Activated CD4-positive, alpha-beta T cell treated with anti-CD3 and anti-CD28 coated beads, Interleukin-2, amount 10 ng/mL, durations not matched to agents 7 days and 5 days (primary cell): ENCODE measurements around the gene RTN4IP1. TPM values are rescaled to one million over a fixed set of nuclear protein-coding genes. Genes with fewer than 3 reads are reported as not detected.
"Not testable (repeated sequence)": the region's sequence is repeated elsewhere in the genome, so short reads cannot be mapped to it uniquely, and the experiment has no call there.

Experiments used
- CTCF ChIA-PET: fragments of 350-600 bp; sonication (Branson Sonifier 250); formaldehyde crosslinking; loops from one replicate; lab custom pipeline; 2021; ENCODE audit warnings: antibody characterized with exemption; lab: Charles Lee
- POLR2A ChIA-PET: fragments of 350-600 bp; sonication (Branson Sonifier 250); formaldehyde crosslinking; loops from one replicate; lab custom pipeline; 2021; ENCODE audit warnings: antibody characterized with exemption; lab: Charles Lee
- DNase-seq: peaks from one replicate; pipeline ENCODE4 v3.0.0-alpha.2; 2020
- H3K27ac Mint-ChIP-seq: one replicate; pipeline ENCODE4 v1.8.0; 2021; ENCODE audit warnings: mild to moderate bottlenecking, moderate library complexity, mixed read lengths
- H3K27me3 Mint-ChIP-seq: one replicate; pipeline ENCODE4 v1.8.0; 2021; ENCODE audit warnings: mixed read lengths
- H3K36me3 Mint-ChIP-seq: one replicate; pipeline ENCODE4 v1.8.0; 2021; ENCODE audit warnings: low read depth, mixed read lengths
- H3K4me1 Mint-ChIP-seq: one replicate; pipeline ENCODE4 v1.8.0; 2021; ENCODE audit warnings: mixed read lengths
- H3K4me3 Mint-ChIP-seq: one replicate; pipeline ENCODE4 v1.8.0; 2021; ENCODE audit warnings: mild to moderate bottlenecking, moderate library complexity, mixed read lengths
- H3K9me3 Mint-ChIP-seq: one replicate; pipeline ENCODE4 v1.8.0; 2021; ENCODE audit warnings: mixed read lengths
- total RNA-seq, 2 experiments: library from RNA; stranded (reverse); gene quantifications; one replicate each; pipeline ENCODE4 v1.2.3, GENCODE V29; 2021

The RTN4IP1 gene
- total RNA-seq, 2 experiments from 2014 or later, result 5.4 to 6.3 TPM

DNA sequence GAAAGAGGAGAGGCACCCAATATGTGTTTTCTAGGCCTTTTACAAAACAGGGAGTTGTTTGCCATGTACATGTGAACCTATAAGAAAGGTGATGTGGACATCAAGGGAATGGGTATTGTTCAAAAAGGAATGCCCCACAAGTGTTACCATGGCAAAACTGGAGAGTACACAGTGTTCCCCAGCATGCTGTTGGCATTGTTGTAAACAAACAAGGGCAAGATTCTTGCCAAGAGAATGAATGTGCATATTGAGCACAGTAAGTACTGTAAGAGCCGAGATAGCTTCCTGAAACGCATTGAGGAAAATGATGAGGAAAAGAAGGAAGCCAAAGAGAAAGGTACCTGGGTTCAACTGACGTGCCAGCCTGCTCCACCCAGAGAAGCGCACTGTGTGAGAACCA lies 13.2 kb upstream of the RTN4IP1 start:
- Mint-ChIP-seq H3K36me3 (peaks cover 40% of the 10 kb centered on the region), H3K9me3 (no peaks in the 10 kb centered on the region), H3K27me3 (no peaks in the 10 kb centered on the region), H3K4me3 (no peak overlapping the region), H3K4me1 (peaks cover 17% of the 10 kb centered on the region), H3K27ac (no peak overlapping the region)
- ChIA-PET CTCF (interaction anchor here (1.8 to 1.9 kb wide), 2 partner anchors 12 to 14 kb away, joined by 4 to 6 read pairs; no protein-coding TSS in a partner anchor), POLR2A (interaction anchor here (0.7 kb wide), 1 partner anchor 287 kb away, joined by 4 read pairs; no protein-coding TSS in a partner anchor)
- no peak for DNase-seq

DNA sequence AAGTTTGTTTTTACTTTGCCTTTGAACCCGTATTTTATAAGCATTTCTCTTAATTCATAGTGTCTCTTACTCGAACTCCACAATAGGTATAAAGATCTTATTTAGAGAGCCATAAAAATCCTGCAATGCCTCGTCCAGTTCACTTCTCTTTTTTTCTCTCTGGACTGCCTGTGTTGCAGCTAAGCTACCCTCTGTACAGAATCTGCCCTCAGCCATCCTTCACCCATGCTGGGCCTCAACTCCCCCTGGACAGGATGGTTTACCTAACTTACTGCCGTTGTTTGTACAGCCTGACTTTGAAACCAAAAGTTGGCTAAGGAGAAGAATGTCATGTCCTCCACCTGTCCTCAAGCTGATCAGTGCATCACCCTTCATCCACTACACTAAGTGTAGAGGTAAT lies 10.5 kb upstream of the RTN4IP1 start:
- DNase-seq, result no peak
- CTCF ChIA-PET, result interaction anchor here (0.7 kb wide), 1 partner anchor 40 kb away, joined by 3 read pairs; no protein-coding TSS in a partner anchor
- Mint-ChIP-seq H3K4me3 (no peak overlapping the region), H3K36me3 (peaks cover 25% of the 10 kb centered on the region), H3K27me3 (no peaks in the 10 kb centered on the region), H3K4me1 (peaks cover 29% of the 10 kb centered on the region), H3K27ac (no peak overlapping the region), H3K9me3 (no peaks in the 10 kb centered on the region)
- POLR2A ChIA-PET, result no interaction called here

- no peak overlapping the region for H3K4me3 Mint-ChIP-seq
- H3K27ac Mint-ChIP-seq, result no peak overlapping the region
- H3K4me1 Mint-ChIP-seq, result peaks cover 29% of the 10 kb centered on the region
- POLR2A ChIA-PET, result no interaction called here
- DNase-seq, result no peak
- H3K27me3 Mint-ChIP-seq, result no peaks in the 10 kb centered on the region
- H3K9me3 Mint-ChIP-seq, result no peaks in the 10 kb centered on the region
- CTCF ChIA-PET, result interaction anchor here (0.7 kb wide), 1 partner anchor 16 kb away, joined by 3 read pairs; no protein-coding TSS in a partner anchor
- H3K36me3 Mint-ChIP-seq, result peaks cover 17% of the 10 kb centered on the region
These were observed 8.5 kb upstream of the RTN4IP1 start for GRCh38 chr6:106637717-106638341.

- no peaks in the 10 kb centered on the region for H3K27me3 Mint-ChIP-seq
- DNase-seq, result no peak
- POLR2A ChIA-PET, result no interaction called here
- no peaks in the 10 kb centered on the region for H3K9me3 Mint-ChIP-seq
- H3K36me3 Mint-ChIP-seq, result peaks cover 15% of the 10 kb centered on the region
- peaks cover 32% of the 10 kb centered on the region for H3K4me1 Mint-ChIP-seq
- H3K27ac Mint-ChIP-seq, result no peak overlapping the region
- CTCF ChIA-PET, result interaction anchor here (1.0 kb wide), 2 partner anchors 22 to 27 kb away, joined by 3 read pairs; no protein-coding TSS in a partner anchor
- no peak overlapping the region for H3K4me3 Mint-ChIP-seq
These were observed 7.9 kb upstream of the RTN4IP1 start for GRCh38 chr6:106637051-106637716.

DNA sequence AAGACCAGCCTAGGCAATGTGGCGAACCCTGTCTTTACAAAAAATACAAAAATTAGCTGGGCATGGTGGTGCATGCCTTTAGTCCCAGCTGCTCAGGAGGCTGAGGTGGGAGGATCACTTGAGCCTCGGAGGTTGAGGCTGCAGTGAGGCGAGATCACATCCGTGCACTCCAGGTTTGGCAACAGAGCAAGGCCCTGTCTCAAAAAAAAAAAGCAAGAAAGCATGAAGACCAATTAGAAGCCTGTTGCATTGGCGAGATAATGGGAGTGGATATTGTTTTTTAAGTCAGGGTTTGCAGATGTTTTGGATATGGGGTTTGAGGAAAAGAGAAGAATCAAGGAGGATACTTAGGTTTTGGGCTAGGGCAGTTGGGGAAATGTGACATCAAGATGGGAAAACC lies 5.3 kb upstream of the RTN4IP1 start:
- Mint-ChIP-seq H3K4me1 (peaks cover 42% of the 10 kb centered on the region), H3K4me3 (no peak overlapping the region), H3K36me3 (peaks cover 12% of the 10 kb centered on the region), H3K27me3 (no peaks in the 10 kb centered on the region), H3K9me3 (no peaks in the 10 kb centered on the region), H3K27ac (no peak overlapping the region)
- no peak for DNase-seq
- POLR2A ChIA-PET, result no interaction called here
- CTCF ChIA-PET, result interaction anchor here (0.6 to 1.3 kb wide), 2 partner anchors 13 to 393 kb away, joined by 3 to 4 read pairs; partner anchors contain the start of gene MTRES1

DNA sequence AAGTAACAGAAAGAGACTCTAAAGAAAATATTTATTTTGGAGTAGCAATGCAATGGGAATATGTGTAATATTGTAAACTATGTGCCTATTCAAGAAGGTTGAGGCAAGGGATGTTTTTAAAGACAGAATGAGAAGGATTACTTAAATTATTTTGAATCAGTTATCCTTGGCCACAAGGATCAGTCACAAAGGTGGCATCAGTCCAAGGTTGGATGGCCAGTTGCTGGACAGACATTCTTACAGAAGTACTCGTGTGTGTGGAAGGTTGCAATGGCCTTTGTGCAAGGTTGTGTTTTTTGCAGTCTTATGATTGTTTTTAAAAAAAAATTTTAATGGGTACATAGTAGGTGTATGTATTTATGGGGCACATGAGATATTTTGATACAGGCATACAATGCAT lies 2.0 kb upstream of the RTN4IP1 start:
- Mint-ChIP-seq H3K9me3 (no peaks in the 10 kb centered on the region), H3K27me3 (no peaks in the 10 kb centered on the region), H3K27ac (no peak overlapping the region), H3K4me1 (peaks cover 37% of the 10 kb centered on the region), H3K4me3 (no peak overlapping the region), H3K36me3 (peaks cover 6% of the 10 kb centered on the region)
- no peak for DNase-seq
- CTCF ChIA-PET, result no interaction called here
- POLR2A ChIA-PET, result no interaction called here

- Mint-ChIP-seq H3K9me3 (no peaks in the 10 kb centered on the region), H3K27me3 (no peaks in the 10 kb centered on the region), H3K4me1 (peaks cover 37% of the 10 kb centered on the region), H3K36me3 (peaks cover 7% of the 10 kb centered on the region), H3K27ac (peak overlapping the region; percentile 95), H3K4me3 (peak overlapping the region; percentile 87)
- POLR2A ChIA-PET, result no interaction called here
- DNase-seq, result no peak
- CTCF ChIA-PET, result interaction anchor here (1.0 kb wide), 1 partner anchor 12 kb away, joined by 4 read pairs; no protein-coding TSS in a partner anchor
These were observed 1.1 kb upstream of the RTN4IP1 start for GRCh38 chr6:106630366-106630765.

DNA sequence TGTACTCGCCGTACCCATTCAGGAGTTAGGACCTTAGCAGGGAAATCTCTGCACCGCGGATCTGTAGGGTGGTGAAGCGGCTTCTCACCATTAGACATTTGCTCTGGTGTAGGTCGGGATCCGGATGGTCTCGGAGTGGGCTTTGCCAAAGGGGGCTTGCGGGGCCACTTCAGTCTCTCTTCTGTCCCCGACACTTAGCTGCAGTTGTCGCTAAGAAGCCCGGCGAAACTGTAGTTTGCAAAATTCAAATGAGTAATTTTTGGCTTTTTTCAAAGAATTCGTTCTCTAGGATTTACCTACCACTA lies 513 bp upstream of the RTN4IP1 start:
- ChIA-PET CTCF (no interaction called here), POLR2A (no interaction called here)
- H3K27ac Mint-ChIP-seq, result peak overlapping the region; percentile 95
- H3K9me3 Mint-ChIP-seq, result no peaks in the 10 kb centered on the region
- peak overlapping the region; percentile 87 for H3K4me3 Mint-ChIP-seq
- DNase-seq, result no peak
- H3K36me3 Mint-ChIP-seq, result peaks cover 8% of the 10 kb centered on the region
- H3K27me3 Mint-ChIP-seq, result no peaks in the 10 kb centered on the region
- H3K4me1 Mint-ChIP-seq, result peaks cover 35% of the 10 kb centered on the region

DNA sequence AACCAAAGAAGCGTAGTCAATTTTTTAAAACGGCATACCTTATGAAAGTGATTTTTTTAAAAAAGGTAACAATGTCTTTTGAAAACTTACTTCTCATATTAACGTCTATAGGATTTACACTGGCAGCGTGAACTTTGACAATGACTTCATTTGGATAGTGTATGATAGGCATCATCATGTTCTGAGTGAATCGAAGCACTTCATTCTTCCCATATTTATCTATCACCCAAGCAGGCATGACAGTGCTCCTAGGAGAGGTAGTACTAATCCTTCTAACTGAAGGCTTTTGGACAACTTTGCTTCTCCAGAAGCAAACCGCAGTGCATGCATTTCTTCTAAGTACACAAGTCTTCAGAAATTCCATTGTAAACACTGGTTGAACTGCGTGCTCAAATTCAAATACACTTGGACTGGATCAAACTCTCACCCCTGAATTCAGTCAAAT lies 618 bp downstream of the RTN4IP1 start:
- peak overlapping the region; percentile 87 for H3K4me3 Mint-ChIP-seq
- peaks cover 5% of the 10 kb centered on the region for H3K36me3 Mint-ChIP-seq
- POLR2A ChIA-PET, result no interaction called here
- CTCF ChIA-PET, result interaction anchor here (0.5 kb wide), 1 partner anchor 131 kb away, joined by 6 read pairs; no protein-coding TSS in a partner anchor
- H3K27me3 Mint-ChIP-seq, result no peaks in the 10 kb centered on the region
- H3K4me1 Mint-ChIP-seq, result peaks cover 35% of the 10 kb centered on the region
- peak overlapping the region; percentile 95 for H3K27ac Mint-ChIP-seq
- H3K9me3 Mint-ChIP-seq, result no peaks in the 10 kb centered on the region
- DNase-seq, result no peak

DNA sequence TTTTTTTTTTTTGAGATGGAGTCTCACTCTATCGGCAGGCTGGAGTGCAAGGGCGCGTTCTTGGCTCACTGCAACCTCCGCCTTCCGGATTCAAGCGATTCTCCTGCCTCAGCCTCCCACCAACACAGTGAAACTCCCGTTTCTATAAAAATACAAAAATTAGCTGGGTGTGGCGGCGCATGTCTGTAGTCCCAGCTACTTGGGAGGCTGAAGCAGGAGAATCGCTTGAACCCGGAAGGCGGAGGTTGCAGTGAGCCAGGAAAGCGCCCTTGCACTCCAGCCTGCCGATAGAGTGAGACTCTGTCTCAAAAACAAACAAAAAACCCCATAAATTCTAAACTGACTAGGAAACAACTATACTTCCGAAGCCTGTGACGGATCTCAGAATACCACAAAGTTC lies 1.5 kb downstream of the RTN4IP1 start:
- DNase-seq, H3K9me3 Mint-ChIP-seq, POLR2A ChIA-PET, H3K27me3 Mint-ChIP-seq, H3K36me3 Mint-ChIP-seq, CTCF ChIA-PET: not testable (repeated sequence)
- Mint-ChIP-seq H3K4me3 (peak overlapping the region; percentile 87), H3K4me1 (peaks cover 34% of the 10 kb centered on the region), H3K27ac (peak overlapping the region; percentile 95)

DNA sequence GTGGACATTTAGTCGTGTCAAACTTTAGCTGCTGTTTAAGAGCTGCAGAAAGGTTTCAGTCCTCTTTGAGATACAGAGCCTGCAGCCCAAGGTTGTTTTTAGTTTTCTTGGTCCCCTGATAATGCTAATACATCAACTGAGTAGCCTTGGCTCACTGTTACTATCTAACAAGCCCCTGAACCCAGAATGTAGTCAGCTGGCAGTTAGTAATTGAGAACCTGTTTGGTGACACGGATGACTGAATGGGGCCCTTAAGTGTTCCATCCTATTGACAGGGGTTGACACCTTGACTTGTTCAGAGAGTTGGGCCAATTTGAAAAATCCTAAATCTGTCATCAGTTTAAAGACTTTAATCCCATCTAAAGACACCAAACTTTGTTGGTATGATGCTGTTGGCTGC lies 2.8 kb downstream of the RTN4IP1 start:
- H3K27ac Mint-ChIP-seq, result no peak overlapping the region
- no peaks in the 10 kb centered on the region for H3K27me3 Mint-ChIP-seq
- peaks cover 13% of the 10 kb centered on the region for H3K36me3 Mint-ChIP-seq
- no peak for DNase-seq
- ChIA-PET CTCF (no interaction called here), POLR2A (no interaction called here)
- no peak overlapping the region for H3K4me3 Mint-ChIP-seq
- H3K9me3 Mint-ChIP-seq, result peaks cover 4% of the 10 kb centered on the region
- peaks cover 27% of the 10 kb centered on the region for H3K4me1 Mint-ChIP-seq

DNA sequence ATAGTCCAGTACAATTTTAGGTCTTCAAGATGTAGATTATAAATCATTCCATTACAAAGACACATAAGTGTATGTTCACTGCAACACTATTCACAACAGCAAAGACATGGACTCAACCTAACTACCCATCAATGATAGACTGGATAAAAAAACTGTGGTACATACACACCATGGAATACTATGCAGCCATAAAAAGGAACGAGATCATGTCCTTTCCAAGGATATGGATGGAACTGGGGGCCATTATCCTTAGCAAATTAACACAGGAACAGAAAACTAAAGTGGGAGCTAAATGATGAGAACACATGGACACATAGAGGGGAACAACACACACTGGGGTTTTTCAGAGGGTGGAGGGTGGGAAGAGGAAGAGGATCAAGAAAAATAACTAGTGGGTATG lies 6.3 kb downstream of the RTN4IP1 start:
- CTCF ChIA-PET, result interaction anchor here (0.9 kb wide), 1 partner anchor 14 kb away, joined by 4 read pairs; no protein-coding TSS in a partner anchor
- Mint-ChIP-seq H3K27ac (no peak overlapping the region), H3K9me3 (peaks cover 4% of the 10 kb centered on the region), H3K36me3 (peaks cover 24% of the 10 kb centered on the region), H3K27me3 (no peaks in the 10 kb centered on the region), H3K4me3 (no peak overlapping the region), H3K4me1 (peaks cover 17% of the 10 kb centered on the region)
- POLR2A ChIA-PET, result no interaction called here
- DNase-seq, result no peak

DNA sequence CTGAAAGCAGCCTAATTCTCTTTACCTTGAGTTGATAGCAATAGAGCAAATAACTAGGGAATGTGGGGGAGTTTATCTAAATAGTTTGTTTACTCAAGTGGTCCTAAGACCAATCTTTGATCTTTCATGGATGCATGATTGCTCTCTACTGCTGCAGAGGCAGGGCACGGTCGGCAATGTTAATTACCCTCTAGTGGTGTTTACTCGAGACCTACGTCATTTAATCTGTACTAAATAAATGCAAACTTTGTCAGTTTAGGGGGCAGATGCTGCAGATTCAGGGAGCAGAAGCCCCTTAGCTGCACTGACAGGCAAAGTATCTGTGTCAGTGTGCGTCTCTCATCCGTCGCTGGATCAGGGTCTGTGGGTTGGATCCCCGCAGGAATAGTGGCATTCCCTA lies 6.9 kb downstream of the RTN4IP1 start:
- Mint-ChIP-seq H3K4me3 (no peak overlapping the region), H3K9me3 (peaks cover 4% of the 10 kb centered on the region), H3K4me1 (peaks cover 14% of the 10 kb centered on the region), H3K27me3 (no peaks in the 10 kb centered on the region), H3K27ac (no peak overlapping the region), H3K36me3 (peaks cover 25% of the 10 kb centered on the region)
- ChIA-PET POLR2A (no interaction called here), CTCF (interaction anchor here (0.8 to 1.3 kb wide), 2 partner anchors 11 to 16 kb away, joined by 3 to 4 read pairs; no protein-coding TSS in a partner anchor)
- no peak for DNase-seq
